ENCODE measurements around the gene ULK1. TPM values are rescaled to one million over a fixed set of nuclear protein-coding genes. Genes with fewer than 3 reads are reported as not detected.

Gene ULK1
- total RNA-seq, 1 donor = 14.1 TPM

DNA sequence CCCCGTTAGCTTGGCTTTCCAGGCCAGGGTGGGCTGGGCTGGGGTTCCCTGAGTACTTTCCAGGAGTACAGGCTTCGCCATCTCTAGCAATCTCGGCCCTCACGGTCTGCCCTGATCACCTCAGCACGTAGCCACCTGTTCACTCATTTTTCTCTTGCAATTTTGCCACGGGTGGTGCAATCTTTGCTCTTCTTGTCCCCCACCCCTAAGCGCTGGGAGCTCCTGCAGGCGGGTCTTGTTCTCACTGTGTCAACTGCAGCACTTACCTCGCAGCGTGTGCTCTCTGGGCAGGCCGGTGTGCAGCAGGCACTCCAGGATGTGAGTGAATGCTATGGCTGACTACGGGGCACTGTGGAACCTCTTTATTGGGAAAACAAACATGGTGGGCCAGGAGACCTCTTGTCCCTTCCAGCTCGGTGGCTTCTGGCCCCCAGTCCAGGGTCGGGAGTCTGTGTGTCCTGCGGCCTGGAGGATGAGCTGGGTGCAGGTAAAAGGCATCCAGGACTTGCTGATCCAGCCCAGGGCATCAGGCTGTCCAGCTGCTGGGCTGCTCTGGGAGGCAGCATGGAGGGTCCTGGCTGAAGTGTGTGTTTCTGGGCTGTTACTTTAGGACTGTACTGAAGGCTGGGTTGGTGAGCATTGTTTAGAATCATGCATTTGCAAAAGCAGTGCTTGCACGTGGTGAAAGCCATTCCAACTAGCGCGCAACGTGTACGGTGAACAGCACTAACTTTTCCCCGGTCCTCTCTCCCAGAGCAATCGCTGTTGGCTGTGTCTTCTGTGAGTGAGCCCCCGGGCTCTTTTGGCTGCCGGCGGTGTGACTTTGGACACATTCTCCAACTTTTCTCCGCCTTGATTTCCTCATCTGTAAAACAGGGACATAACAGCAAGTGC lies 1.5 kb upstream of the ULK1 start:
- DNase-seq (ENCODE audit: insufficient read length, low spot score, missing footprints) = peak; percentile 57
- Histone ChIP-seq H3K9me3 (ENCODE audit: low read depth, low read length) (no peaks in the 10 kb centered on the region), H3K36me3 (ENCODE audit: insufficient read depth, low read length) (peaks cover 4% of the 10 kb centered on the region), H3K4me2 (ENCODE audit: insufficient read depth, low read length) (no peak overlapping the region), H3K27me3 (ENCODE audit: insufficient read depth, low read length) (no peaks in the 10 kb centered on the region), H3K4me3 (ENCODE audit: insufficient read depth, low read length) (no peak overlapping the region), H3K4me1 (ENCODE audit: insufficient read depth, low read length) (peaks cover 10% of the 10 kb centered on the region), H2AFZ (ENCODE audit: low read length) (no peak overlapping the region), H3K27ac (ENCODE audit: low read depth, low read length) (no peak overlapping the region), H3K79me2 (ENCODE audit: insufficient read depth, low read length) (peaks cover 20% of the 10 kb centered on the region), H4K20me1 (ENCODE audit: insufficient read depth, low read length) (peaks cover 14% of the 10 kb centered on the region)
- TF ChIP-seq, protein P1, sequence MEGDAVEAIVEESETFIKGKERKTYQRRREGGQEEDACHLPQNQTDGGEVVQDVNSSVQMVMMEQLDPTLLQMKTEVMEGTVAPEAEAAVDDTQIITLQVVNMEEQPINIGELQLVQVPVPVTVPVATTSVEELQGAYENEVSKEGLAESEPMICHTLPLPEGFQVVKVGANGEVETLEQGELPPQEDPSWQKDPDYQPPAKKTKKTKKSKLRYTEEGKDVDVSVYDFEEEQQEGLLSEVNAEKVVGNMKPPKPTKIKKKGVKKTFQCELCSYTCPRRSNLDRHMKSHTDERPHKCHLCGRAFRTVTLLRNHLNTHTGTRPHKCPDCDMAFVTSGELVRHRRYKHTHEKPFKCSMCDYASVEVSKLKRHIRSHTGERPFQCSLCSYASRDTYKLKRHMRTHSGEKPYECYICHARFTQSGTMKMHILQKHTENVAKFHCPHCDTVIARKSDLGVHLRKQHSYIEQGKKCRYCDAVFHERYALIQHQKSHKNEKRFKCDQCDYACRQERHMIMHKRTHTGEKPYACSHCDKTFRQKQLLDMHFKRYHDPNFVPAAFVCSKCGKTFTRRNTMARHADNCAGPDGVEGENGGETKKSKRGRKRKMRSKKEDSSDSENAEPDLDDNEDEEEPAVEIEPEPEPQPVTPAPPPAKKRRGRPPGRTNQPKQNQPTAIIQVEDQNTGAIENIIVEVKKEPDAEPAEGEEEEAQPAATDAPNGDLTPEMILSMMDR (IDR thresholded peaks at IDR 0.05; ENCODE audit: extremely low read depth, low read depth, low read length) = no peak

DNA sequence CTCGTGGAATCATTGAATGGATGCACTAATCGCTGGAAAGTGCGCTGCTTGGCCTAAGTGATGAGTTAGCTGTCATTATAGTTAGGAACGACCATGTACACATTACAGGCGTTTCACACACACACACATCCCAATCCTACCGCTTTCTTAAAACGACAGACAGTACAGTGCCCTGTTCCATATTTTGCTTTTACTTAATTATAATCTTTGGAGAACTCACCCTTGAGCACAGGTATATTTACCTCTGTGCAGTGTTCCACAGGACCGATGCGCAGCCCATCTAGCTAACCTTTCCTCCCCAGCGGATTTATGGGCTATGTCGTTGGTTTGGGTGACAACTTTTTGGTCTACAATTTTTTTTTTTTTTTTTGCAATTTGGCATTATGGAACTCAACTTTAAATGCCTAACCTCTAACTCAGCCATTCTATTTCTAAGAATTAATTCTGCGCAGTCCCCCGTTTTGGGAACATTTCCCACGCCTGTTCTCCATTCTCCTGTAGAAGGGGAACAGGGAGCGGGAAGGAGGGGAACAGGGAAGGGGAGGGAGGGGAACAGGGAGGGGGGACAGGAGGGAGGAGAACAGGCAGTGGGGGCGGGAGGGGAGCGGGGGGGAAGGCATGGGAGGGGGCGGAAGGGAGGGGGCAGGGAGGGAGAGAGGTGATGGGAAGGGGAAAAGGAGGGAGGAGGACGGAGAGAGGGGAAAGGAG lies 663 bp upstream of the ULK1 start:
- Histone ChIP-seq H3K27me3 (ENCODE audit: insufficient read depth, low read length) (no peaks in the 10 kb centered on the region), H3K36me3 (ENCODE audit: insufficient read depth, low read length) (peaks cover 4% of the 10 kb centered on the region), H3K27ac (ENCODE audit: low read depth, low read length) (no peak overlapping the region), H3K4me2 (ENCODE audit: insufficient read depth, low read length) (no peak overlapping the region), H3K4me3 (ENCODE audit: insufficient read depth, low read length) (no peak overlapping the region), H3K79me2 (ENCODE audit: insufficient read depth, low read length) (peaks cover 24% of the 10 kb centered on the region), H3K9me3 (ENCODE audit: low read depth, low read length) (no peaks in the 10 kb centered on the region), H4K20me1 (ENCODE audit: insufficient read depth, low read length) (peaks cover 17% of the 10 kb centered on the region), H3K4me1 (ENCODE audit: insufficient read depth, low read length) (peaks cover 10% of the 10 kb centered on the region), H2AFZ (ENCODE audit: low read length) (no peak overlapping the region)
- DNase-seq (ENCODE audit: insufficient read length, low spot score, missing footprints) = peak; percentile 73
- TF ChIP-seq, protein P1 (IDR thresholded peaks at IDR 0.05; ENCODE audit: extremely low read depth, low read depth, low read length) = no peak

DNA sequence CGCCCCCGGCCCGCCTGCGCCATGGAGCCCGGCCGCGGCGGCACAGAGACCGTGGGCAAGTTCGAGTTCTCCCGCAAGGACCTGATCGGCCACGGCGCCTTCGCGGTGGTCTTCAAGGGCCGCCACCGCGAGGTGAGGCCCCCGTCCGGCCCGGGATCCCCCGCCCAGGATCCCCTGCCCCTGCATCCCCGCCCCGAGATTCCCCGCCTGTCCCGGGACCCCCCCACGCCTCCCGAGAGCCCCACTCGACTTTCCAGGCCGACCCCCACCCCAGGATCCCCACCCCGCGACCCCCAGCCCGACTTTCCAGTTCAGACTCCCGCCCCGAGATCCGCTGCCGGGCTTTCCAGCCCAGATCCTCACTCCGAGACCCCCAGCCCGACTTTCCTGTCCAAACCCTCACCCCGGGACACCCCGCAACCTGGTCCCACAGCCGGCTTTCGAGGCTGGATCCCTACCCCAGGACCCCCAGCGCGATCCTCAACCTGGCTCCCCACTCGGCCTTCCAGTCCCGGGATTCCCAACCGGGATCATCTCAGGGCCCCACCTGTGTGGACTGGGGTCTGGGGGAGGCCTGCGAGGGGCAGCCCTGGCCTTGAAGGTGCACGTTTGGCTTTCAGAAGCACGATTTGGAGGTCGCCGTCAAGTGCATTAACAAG lies 688 bp downstream of the ULK1 start:
- peaks cover 7% of the 10 kb centered on the region for H3K36me3 ChIP-seq (ENCODE audit: insufficient read depth, low read length)
- H2AFZ ChIP-seq (ENCODE audit: low read length) = peak overlapping the region; percentile 41
- H3K4me3 ChIP-seq (ENCODE audit: insufficient read depth, low read length) = peak overlapping the region; percentile 83
- DNase-seq (ENCODE audit: insufficient read length, low spot score, missing footprints) = peak; percentile 90
- no peaks in the 10 kb centered on the region for H3K9me3 ChIP-seq (ENCODE audit: low read depth, low read length)
- H3K79me2 ChIP-seq (ENCODE audit: insufficient read depth, low read length) = peaks cover 26% of the 10 kb centered on the region
- H4K20me1 ChIP-seq (ENCODE audit: insufficient read depth, low read length) = peaks cover 18% of the 10 kb centered on the region
- H3K27me3 ChIP-seq (ENCODE audit: insufficient read depth, low read length) = no peaks in the 10 kb centered on the region
- peaks cover 10% of the 10 kb centered on the region for H3K4me1 ChIP-seq (ENCODE audit: insufficient read depth, low read length)
- TF ChIP-seq, protein P1 (IDR thresholded peaks at IDR 0.05; ENCODE audit: extremely low read depth, low read depth, low read length) = no peak
- H3K4me2 ChIP-seq (ENCODE audit: insufficient read depth, low read length) = peak overlapping the region; percentile 92
- H3K27ac ChIP-seq (ENCODE audit: low read depth, low read length) = peak overlapping the region; percentile 93
